Left renal cortex interstitium (tissue), 4 donors: ENCODE data around the gene DOK4. TPM values are rescaled to one million over a fixed set of nuclear protein-coding genes. Genes with fewer than 3 reads are reported as not detected.
"Not testable (repeated sequence)": the region's sequence is repeated elsewhere in the genome, so short reads cannot be mapped to it uniquely, and the experiment has no call there.

ENCODE experiments used
- DNase-seq, 4 donors: peaks; one replicate each; pipeline ENCODE4 v3.0.0-alpha.2; 2013; ENCODE audit warnings: low read depth in 4 of 4, low spot score in 2 of 4, missing footprints in 1 of 4
- polyA plus RNA-seq, 4 donors: library from polyadenylated mRNA; unstranded; fragments of 120-200 nt; gene quantifications; one replicate each; pipeline ENCODE4 v1.2.1, GENCODE V29; 2013; ENCODE audit not compliant: insufficient read length in 4 of 4

Gene DOK4
- polyA plus RNA-seq, 4 donors: 31.7 to 40.0 (median 35.5) TPM

GRCh38 chr16:57462209-57462977 is 23.9 kb downstream of the DOK4 start, which contains the start of gene POLR2C:
Gene POLR2C (plus strand): TSS chr16:57462679. CDS start chr16:57462725, 46 bp downstream.
- DNase-seq: peak in 3 of 4 donors; percentile 68 to 81 (median 73)

GRCh38 chr16:57452021-57452420 is 34.3 kb downstream of the DOK4 start:
- no peak for DNase-seq

DNA sequence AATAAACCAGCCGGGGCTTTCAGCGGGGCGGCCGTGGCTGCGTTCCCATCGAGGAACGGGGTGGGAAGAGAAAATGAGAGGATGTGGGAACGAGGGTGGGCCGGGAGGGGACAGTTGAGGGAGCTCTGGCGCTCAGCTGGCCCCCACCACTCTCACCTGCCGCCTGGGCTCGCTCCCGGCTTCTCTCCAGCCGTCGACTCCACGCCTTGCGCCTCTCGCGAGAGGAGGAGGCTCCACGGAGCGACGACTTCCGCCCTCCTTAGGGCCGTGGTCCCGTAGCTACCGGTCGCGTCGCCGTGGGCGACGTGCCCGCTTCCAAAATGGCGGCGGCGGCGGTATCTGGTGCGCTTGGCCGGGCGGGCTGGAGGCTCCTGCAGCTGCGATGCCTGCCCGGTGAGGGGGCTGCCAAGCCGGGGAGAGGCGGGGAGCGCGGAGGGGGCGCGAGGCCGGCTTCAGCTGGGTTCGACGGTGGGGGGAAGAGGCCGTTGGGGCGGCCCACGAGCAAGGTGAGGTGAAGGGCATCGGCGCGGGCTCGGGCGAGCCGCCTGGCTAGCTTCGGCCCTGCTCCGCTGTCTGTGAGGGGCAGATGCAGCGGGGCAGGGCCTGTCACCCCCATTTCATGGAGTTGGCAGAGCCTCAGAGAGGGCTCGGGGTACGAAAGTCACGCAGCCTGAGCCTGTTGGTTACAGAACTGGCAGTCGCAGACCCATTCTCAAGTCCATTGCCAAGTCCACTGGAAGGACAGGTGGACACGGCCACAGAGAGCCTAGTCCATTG is 38.9 kb downstream of the DOK4 start, which contains the start of the genes CIAPIN1 and COQ9:
CIAPIN1 (minus strand) TSS at position 200 of the 777 bp plus-strand sequence. CDS start 6,457 bp downstream, outside the sequence.
COQ9 (plus strand) TSS at position 294 of the 777 bp plus-strand sequence; CDS start at position 321, 27 bp downstream.
- DNase-seq: peak; percentile 75 to 92 (median 86)

GRCh38 chr16:57446531-57447185 is 39.6 kb downstream of the DOK4 start:
- no peak for DNase-seq

DNA sequence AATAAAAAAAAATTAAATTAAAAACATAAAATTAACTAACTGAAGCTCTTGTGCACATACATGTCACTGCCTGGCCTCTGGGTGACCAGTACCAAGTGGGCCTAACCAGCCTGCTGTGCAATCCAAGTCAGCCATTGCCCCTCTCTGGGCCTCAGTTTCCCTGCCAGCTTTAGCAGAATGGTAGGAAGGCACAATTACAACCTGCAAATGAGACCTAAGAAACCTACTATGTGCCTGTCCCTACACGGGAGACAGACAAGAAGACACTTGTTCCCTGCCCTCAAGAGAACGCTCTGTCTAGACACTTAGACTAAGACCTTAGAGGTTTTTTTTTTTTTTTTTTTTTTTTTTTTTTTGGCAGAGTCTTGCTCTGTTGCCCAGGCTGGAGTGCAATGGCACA is 40.8 kb downstream of the DOK4 start:
- no peak for DNase-seq

- no peak for DNase-seq
Measured at GRCh38 chr16:57444711-57445110, 41.6 kb downstream of the DOK4 start.

- DNase-seq: not testable (repeated sequence)
Measured at GRCh38 chr16:57440551-57440950, 45.7 kb downstream of the DOK4 start.

GRCh38 chr16:57439947-57440346 is 46.3 kb downstream of the DOK4 start:
- not testable (repeated sequence) for DNase-seq

DNA sequence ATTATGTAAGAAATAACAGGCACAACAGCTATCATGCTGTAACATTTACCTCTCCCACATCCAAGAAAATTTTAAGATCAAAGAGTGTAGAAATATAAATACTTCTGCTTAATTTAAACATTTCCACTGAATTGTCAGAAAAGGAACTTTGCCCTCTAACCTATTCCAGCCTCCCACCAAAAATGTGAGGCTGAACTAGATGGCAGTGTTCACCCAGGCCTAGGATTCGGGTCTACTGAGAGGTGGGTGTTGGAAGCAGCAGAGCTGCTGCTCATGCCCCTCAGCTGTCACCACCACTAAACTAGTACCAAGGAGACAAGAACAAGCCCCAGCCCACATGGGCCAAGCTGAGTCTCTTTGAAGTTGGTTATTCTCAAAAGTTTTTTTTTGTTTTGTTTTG is 50.5 kb downstream of the DOK4 start:
- no peak for DNase-seq

GRCh38 chr16:57434003-57434402 is 52.3 kb downstream of the DOK4 start:
- DNase-seq: no peak

DNA sequence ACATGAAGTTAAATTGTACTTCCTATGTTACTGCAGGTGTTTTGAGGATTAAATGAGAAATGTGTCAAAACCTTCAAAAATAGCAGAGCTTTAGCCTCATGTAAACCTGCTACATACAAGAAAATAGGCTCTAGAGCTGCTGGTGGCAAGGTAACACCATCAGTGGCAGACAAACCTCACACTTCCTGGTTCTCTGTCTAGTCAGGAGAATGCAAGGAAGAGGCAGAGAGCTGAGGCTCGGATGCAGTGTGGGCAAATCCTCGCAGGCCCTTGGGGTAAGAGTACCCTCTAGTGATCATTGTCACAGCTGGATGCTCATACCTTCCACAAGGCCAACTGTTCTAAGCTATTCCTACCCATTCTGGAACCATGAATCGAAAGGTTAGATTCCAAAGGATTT is 53.3 kb downstream of the DOK4 start:
- no peak for DNase-seq

GRCh38 chr16:57432505-57432904 is 53.8 kb downstream of the DOK4 start:
- no peak for DNase-seq

- DNase-seq: no peak
Measured at GRCh38 chr16:57430955-57431354, 55.3 kb downstream of the DOK4 start.

- no peak for DNase-seq
Measured at GRCh38 chr16:57427824-57428223, 58.5 kb downstream of the DOK4 start.

GRCh38 chr16:57427307-57427706 is 59.0 kb downstream of the DOK4 start:
- DNase-seq: no peak

DNA sequence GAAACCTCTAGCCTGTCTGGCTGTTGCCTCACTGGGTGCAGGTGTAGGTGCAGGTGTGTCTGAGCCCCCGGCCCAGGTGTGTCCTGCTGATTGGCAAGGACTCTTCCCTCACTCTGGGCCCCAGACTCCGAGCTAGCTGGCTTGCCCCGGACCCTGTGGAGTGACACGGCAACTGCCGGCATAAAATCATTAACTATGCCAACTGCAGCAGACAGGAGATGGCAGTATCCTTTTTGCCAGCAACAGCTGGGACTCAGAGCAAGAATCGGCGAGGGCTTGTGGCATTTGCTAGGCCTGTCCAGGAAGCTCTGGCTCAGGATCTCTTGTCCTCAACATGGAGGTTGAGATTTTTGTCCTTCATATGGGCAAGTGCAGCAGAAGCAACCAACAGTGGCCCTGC is 59.9 kb downstream of the DOK4 start:
- DNase-seq: no peak

GRCh38 chr16:57424583-57424982 is 61.7 kb downstream of the DOK4 start:
- DNase-seq: no peak

GRCh38 chr16:57423152-57423551 is 63.1 kb downstream of the DOK4 start:
- DNase-seq: no peak

GRCh38 chr16:57422026-57422944 is 64.0 kb downstream of the DOK4 start:
- DNase-seq: peak in 2 of 4 donors; percentile 31 to 46
